Measurements from ENCODE around the gene GABBR2. TPM values are rescaled to one million over a fixed set of nuclear protein-coding genes. Genes with fewer than 3 reads are reported as not detected.
"Not testable (repeated sequence)": the region's sequence is repeated elsewhere in the genome, so short reads cannot be mapped to it uniquely, and the experiment has no call there.

Gene GABBR2
- total RNA-seq, 2 donors from 2014 or later, result not detected

DNA sequence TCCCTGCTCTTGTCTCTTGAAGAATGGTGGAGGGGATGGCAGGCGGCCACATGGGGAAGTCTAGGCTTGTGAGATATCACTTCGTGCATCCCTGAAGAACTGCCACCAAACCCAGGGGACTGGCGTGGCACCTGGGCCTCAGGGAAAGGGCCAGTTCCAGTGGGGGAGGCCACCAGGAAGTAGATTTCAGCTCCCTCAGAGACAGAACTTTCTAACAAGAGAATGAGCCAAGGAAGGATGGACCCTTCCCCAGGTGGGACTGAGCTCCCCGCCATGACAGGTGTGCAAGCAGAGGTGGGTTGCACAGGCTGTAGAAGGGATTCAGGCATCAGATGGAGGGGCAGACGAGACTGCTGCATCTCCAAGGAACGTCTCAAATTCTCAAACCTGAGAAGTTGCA, 193.9 kb downstream of the GABBR2 start:
- no peak overlapping the region for H3K27ac Mint-ChIP-seq
- no peak for ATAC-seq
- H3K36me3 Mint-ChIP-seq, result no peaks in the 10 kb centered on the region
- DNase-seq (ENCODE audit: low spot score in 2 of 2), result no peak
- H3K9me3 Mint-ChIP-seq, result no peaks in the 10 kb centered on the region

DNA sequence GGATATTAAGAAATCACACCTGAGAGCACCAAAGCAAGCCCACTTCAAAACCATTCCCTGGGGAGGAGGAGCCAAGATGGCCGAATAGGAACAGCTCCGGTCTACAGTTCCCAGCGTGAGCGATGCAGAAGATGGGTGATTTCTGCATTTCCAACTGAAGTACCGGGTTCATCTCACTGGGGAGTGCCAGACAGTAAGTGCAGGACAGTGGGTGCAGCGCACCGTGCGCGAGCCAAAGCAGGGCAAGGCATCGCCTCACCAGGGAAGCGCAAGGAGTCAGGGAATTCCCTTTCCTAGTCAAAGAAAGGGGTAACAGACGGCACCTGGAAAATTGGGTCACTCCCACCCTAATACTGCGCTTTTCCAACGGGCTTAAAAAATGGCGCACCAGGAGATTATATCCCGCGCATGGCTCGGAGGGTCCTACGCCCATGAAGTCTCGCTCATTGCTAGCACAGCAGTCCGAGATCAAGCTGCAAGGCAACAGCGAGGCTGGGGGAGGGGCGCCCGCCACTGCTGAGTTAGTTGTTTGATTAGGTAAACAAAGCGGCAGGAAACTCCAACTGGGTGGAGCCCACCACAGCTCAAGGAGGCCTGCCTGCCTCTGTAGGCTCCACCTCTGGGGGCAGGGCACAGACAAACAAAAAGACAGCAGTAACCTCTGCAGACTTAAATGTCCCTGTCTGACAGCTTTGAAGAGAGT, 200.4 kb downstream of the GABBR2 start:
- not testable (repeated sequence) for ATAC-seq; H3K9me3 Mint-ChIP-seq; DNase-seq (ENCODE audit: low spot score in 2 of 2); H3K27ac Mint-ChIP-seq; H3K36me3 Mint-ChIP-seq

- ATAC-seq (no peak), DNase-seq (ENCODE audit: low spot score in 2 of 2) (no peak)
- no peak overlapping the region for H3K27ac Mint-ChIP-seq
- H3K36me3 Mint-ChIP-seq, result peaks cover 0 to 4% of the 10 kb centered on the region in 2 donors
- H3K9me3 Mint-ChIP-seq, result peaks cover 0 to 3% of the 10 kb centered on the region in 2 donors
Observed at GRCh38 chr9:98506422-98507054, 202.2 kb downstream of the GABBR2 start.

DNA sequence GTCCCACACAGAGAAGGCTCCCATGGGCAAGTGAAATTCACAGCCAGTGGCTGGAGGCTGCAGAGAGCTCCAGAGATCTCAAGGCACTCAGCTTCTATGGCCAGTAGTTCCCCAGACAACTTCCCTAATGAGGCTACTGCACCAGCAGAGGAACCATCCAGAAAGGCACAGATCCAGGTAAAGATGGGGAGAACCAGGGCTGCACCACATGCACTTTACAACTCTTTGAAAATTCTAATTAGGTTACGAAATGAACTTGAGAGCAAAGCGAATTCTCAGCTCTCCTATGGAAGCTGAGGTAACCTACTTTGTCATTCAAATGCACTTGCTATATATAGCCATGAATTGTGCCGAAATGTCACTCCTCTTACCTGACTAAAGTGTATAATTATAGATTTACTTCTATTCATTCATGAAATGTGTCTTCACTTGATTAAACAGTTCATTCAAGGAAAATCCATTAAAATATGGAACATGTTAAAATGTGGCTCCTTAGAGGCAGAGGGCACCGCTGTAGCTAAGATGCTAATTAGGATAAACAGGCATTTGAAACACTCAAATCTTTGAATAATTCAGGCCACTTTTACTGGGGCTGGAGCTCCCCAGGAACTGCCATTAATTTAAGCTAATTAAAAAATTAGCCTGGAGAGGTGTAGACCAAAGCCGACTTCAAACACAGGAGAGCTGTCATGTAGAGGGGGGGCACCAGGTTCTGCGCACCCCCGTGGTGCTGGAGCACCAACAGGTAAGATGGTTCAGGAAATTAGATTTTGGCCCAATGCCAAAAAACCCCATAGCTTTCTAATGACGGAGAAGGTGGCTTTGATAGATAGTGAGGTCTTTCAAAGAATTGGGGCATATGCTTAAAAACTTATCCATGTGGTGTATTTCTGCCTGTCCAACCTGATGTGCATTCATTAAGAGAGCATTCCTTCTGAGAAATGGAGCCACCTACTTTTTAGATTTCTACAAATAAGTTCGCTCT, 204.1 kb downstream of the GABBR2 start:
- Mint-ChIP-seq H3K36me3 (peaks cover 0 to 4% of the 10 kb centered on the region in 2 donors), H3K27ac (no peak overlapping the region), H3K9me3 (peaks cover 0 to 3% of the 10 kb centered on the region in 2 donors)
- DNase-seq (ENCODE audit: low spot score in 2 of 2) (no peak), ATAC-seq (no peak)

DNA sequence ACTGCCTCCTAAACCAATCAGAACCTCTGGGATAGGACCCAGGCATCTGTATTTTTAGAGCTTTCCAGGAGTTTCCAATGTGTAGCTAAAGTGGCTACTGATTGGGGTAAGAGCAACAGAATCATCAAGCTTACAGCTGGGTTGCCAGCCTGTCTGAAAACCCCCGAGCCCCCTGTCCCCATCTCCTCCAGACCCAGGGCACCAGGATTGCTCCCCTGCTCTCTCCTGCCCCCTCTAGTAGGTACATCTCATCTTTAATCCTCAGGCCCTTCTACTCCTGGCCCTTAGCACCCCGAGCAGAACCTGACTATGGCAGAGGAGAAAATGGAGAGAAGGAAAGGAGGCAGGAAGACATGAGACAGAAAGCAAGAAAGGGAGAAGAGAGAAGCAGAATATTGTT, 204.9 kb downstream of the GABBR2 start:
- no peak for DNase-seq (ENCODE audit: low spot score in 2 of 2)
- no peaks in the 10 kb centered on the region for H3K9me3 Mint-ChIP-seq
- H3K27ac Mint-ChIP-seq, result no peak overlapping the region
- no peak for ATAC-seq
- H3K36me3 Mint-ChIP-seq, result no peaks in the 10 kb centered on the region

- ATAC-seq (no peak), DNase-seq (ENCODE audit: low spot score in 2 of 2) (no peak)
- no peaks in the 10 kb centered on the region for H3K9me3 Mint-ChIP-seq
- peak overlapping the region in 1 of 2 donors; percentile 3 for H3K27ac Mint-ChIP-seq
- H3K36me3 Mint-ChIP-seq, result no peaks in the 10 kb centered on the region
Observed at GRCh38 chr9:98502976-98503325, 205.8 kb downstream of the GABBR2 start.

DNA sequence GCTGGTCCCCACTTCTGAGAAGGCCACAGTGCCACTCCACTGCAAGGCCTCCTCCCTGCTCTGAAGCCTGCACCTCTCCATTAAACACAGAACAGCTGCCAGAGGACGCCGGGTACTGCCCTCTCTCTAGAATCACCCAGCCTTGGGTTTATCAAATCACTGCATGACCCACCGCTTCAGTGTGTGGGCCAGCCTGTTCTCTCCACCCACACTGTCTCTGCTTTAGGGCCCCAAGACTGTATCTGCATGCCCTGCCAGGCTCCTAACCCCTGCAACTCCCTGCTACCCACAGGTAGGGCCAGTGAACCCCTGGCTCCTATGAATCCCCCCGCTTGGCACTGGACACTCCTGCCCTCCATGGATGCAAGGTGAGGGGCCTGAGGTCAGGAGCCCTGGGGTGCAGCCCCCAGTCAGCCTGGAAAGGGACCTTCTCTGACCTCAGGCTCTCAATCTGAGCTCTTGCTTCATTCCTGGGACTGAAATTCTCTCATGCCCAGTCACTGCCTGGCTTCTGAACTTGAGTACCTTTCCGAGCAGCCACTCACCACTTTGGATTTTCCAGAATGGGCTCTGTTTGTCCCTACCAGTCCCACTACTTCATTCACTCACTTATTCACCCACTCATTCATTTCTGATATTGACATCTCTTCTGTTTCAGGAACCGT, 206.3 kb downstream of the GABBR2 start:
- H3K9me3 Mint-ChIP-seq, result no peaks in the 10 kb centered on the region
- H3K27ac Mint-ChIP-seq, result peak overlapping the region in 1 of 2 donors; percentile 3
- H3K36me3 Mint-ChIP-seq, result no peaks in the 10 kb centered on the region
- no peak for DNase-seq (ENCODE audit: low spot score in 2 of 2)
- no peak for ATAC-seq

DNA sequence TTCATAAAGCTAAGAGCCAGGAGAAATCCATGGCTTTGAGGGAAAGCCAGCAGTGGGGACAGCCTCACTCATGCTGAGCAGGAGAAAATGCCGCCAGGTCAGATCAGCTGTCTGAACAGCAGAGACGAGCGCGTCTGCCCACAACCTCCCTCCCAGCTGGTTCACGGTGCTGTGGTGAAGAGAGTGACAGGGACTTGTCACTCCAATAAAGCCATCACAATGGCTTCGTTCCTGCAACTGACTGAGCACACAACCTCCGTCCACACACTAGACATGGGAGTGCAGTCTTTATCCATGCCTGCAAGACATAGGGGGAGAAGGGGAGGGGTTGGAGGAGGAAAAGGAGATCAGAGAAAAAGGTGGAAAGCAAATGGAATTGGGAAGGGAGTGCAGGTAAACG, 206.9 kb downstream of the GABBR2 start:
- Mint-ChIP-seq H3K36me3 (no peaks in the 10 kb centered on the region), H3K27ac (no peak overlapping the region), H3K9me3 (no peaks in the 10 kb centered on the region)
- ATAC-seq, result no peak
- DNase-seq (ENCODE audit: low spot score in 2 of 2), result no peak

DNA sequence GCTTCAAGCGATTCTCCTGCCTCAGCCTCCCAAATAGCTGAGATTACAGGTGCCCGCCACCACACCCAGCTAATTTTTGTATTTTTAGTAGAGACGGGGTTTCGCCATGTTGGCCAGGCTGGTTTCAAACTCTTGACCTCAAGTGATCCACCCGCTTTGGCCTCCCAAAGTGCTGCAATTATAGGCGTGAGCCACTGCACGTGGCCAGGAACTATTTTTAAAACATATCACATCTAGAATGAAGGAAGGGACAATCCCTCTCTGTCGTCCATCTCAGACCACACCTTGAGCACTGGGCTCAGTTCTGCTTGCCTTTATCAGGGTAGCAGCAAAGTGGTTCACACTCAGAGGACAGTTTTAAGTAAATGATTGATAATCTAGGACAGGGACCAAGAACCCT, 207.5 kb downstream of the GABBR2 start:
- not testable (repeated sequence) for H3K27ac Mint-ChIP-seq; H3K36me3 Mint-ChIP-seq; H3K9me3 Mint-ChIP-seq; ATAC-seq; DNase-seq (ENCODE audit: low spot score in 2 of 2)

- no peaks in the 10 kb centered on the region for H3K9me3 Mint-ChIP-seq
- ATAC-seq (no peak), DNase-seq (ENCODE audit: low spot score in 2 of 2) (no peak)
- H3K36me3 Mint-ChIP-seq, result no peaks in the 10 kb centered on the region
- no peak overlapping the region for H3K27ac Mint-ChIP-seq
Observed at GRCh38 chr9:98500337-98500919, 208.3 kb downstream of the GABBR2 start.

DNA sequence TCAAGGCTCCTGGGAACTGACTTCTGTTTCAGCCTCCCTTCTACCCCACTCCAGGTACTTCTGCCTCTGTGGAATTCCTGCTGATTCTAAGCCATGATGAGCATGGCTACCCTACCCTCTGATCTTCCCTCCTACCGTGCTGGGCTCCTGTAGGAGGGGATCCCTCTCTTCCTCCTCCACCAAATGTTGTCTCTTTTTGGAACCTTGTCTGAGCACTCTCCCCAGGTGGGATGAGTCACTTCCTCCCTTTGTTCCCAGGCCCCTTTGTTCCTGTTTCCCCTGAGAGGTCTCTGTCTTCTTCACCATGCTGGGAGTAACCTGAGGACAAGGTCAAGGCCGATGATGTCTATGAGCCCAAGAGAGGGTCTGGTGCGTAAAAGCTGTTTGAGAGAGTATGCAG, 213.2 kb downstream of the GABBR2 start:
- no peak for ATAC-seq
- H3K27ac Mint-ChIP-seq, result no peak overlapping the region
- H3K36me3 Mint-ChIP-seq, result peaks cover 0 to 7% of the 10 kb centered on the region in 2 donors
- DNase-seq (ENCODE audit: low spot score in 2 of 2), result no peak
- H3K9me3 Mint-ChIP-seq, result peaks cover 4 to 5% of the 10 kb centered on the region in 2 donors

DNA sequence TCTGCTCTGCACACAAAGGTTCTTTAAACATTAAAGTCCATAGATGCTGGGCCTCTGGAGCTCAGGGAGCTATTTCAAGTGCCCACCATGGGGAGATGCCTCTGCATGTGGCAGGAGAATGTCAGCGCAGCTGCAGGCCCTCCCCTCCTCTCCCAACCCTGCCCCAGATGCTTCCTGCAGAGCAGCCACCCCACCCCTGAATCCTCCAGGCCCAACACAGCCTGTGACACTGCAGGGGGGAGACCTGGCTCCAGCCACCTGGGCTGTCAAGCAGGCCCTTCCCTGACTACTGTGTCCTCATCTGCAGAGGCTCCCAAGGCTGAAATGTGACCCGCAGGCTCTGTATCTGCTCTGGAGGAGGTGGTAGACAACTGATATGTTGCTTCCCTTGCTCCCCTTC, 213.9 kb downstream of the GABBR2 start:
- H3K9me3 Mint-ChIP-seq, result peaks cover 4 to 5% of the 10 kb centered on the region in 2 donors
- peaks cover 0 to 7% of the 10 kb centered on the region in 2 donors for H3K36me3 Mint-ChIP-seq
- ATAC-seq (no peak), DNase-seq (ENCODE audit: low spot score in 2 of 2) (no peak)
- no peak overlapping the region for H3K27ac Mint-ChIP-seq

DNA sequence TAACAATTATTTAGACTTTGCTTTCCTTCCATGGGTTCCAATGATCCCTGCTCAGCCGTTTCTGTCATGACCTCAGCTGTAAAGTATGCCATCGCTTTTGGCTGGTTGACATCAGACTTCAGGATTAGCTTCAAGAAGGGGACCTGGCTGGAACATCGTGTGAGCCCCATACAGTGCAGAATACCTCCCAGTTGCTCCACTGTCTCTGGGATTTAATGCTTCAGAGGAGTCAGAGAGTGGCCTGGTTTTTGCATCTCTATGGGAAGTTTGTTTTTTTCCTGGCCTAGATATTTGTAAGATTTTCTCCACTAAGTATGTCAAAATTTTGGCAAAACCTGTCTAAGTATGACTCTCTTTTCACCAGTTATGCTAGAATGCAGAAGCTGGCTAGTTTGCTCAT, 216.9 kb downstream of the GABBR2 start:
- Mint-ChIP-seq H3K9me3 (peaks cover 4 to 5% of the 10 kb centered on the region in 2 donors), H3K36me3 (peaks cover 0 to 7% of the 10 kb centered on the region in 2 donors), H3K27ac (no peak overlapping the region)
- DNase-seq (ENCODE audit: low spot score in 2 of 2) (no peak), ATAC-seq (no peak)

DNA sequence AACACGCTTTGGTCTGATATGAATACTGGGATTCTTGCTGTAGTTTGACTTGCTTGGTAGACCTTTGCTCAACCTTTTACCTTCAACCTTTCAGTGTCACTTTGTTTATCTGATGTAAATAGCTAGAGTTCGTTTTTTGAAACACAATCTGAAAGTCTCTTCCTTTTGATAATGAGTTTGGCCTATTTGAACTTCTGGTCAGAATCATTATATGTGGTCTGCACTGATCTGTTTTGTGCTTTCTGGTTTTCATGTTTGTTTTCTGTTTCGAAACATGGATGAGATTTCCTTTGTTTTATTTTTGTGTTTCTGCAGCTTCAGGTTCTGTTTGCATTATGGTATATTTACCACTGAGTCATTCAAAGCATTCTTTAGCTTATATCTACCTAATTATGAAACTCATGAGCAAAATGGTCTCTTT, 217.5 kb downstream of the GABBR2 start:
- DNase-seq (ENCODE audit: low spot score in 2 of 2) (no peak), ATAC-seq (no peak)
- no peak overlapping the region for H3K27ac Mint-ChIP-seq
- H3K9me3 Mint-ChIP-seq, result peaks cover 4 to 5% of the 10 kb centered on the region in 2 donors
- H3K36me3 Mint-ChIP-seq, result peaks cover 0 to 7% of the 10 kb centered on the region in 2 donors

DNA sequence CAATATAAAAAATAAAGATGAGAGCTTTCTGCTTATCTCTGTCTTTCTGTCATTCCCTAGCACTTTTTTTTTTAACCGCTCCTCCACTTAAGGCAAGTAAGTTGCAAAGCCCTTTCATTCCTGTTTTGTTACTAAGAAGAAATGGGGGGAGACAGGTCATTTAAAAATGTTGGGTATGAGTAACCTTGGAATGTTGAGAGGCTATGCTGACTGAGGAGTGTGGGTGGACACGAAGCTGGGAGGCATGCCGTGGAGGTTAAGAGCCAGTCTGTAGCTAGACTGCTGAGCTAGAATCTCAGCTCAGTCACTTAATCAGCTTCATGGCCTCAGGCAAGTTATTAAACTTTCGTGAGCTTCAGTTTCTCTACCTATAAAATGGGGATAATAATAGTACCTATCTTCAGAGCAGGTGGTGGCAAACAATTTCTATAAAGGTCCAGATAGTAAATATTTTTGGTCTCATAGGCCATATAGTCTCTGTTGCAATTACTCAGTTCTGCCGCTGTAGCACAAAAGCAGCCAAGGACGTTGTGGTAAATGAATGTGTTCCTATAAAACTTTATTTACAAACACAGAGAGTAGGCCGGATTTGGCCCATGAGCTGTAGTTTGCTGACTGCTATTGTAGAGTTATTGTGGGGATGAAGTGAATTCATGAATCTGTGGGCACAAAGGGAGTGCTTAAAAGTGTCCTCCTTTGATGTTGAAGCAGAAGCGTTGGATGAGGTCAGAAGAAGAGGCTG, 220.0 kb downstream of the GABBR2 start:
- Mint-ChIP-seq H3K9me3 (peaks cover 4 to 5% of the 10 kb centered on the region in 2 donors), H3K36me3 (peaks cover 0 to 3% of the 10 kb centered on the region in 2 donors), H3K27ac (no peak overlapping the region)

DNA sequence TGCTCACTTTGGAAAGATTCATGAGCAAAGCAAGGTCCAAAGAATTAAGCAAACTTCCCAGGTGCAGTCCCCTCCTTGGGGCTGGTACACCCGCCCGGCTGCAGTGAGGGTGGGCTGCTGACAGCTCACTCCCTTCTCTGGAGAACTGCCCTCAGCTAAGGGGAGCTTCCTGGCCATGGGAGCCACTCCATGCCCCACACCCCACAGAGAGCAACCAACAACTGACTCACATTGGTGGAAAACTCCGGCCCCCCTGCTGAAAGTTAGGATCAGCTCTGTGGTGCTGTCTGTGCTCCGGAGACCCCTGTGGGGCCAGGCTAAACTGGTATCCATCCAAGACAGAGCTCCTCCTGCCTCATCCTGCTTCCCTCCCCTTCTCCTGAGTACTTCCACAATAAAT, 223.0 kb downstream of the GABBR2 start:
- Mint-ChIP-seq H3K36me3 (no peaks in the 10 kb centered on the region), H3K9me3 (no peaks in the 10 kb centered on the region), H3K27ac (no peak overlapping the region)
- DNase-seq (ENCODE audit: low spot score in 2 of 2) (no peak), ATAC-seq (no peak)

More for the DNA sequence above, 220.0 kb downstream of the GABBR2 start:
- DNase-seq (ENCODE audit: low spot score in 2 of 2) (no peak), ATAC-seq (no peak)
